GM18517 (cell line): Measurements from ENCODE around the gene PRKCZ.

Experiments used
- ATAC-seq: cut with Tn5 transposase; IDR thresholded peaks from one replicate; pipeline ENCODE4 v1.9.1; 2021; ENCODE audit warnings: mild to moderate bottlenecking, moderate library complexity; ENCODE audit not compliant: unreplicated experiment

Gene PRKCZ

DNA sequence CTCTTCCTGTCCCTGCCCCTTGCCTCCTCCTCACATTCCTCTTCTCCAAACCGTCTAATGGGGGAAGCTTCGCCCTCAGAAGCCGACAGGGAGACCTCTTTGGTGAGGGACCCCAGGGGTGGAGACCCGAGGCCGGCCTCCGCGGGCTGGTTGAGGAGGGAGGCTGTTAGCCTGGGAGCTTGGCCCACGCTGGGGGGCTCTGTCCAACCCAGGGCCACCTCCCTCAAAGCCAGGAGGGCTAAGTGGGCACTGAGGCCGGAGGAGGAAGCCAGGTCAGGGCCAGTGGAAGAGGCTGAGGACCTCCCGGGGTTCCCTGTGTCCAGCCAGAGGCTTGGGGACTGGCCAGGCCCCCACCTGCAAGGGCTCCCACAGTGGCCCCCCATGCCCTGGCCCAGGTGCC, 25.8 kb upstream of the PRKCZ start:
- no peak for ATAC-seq

DNA sequence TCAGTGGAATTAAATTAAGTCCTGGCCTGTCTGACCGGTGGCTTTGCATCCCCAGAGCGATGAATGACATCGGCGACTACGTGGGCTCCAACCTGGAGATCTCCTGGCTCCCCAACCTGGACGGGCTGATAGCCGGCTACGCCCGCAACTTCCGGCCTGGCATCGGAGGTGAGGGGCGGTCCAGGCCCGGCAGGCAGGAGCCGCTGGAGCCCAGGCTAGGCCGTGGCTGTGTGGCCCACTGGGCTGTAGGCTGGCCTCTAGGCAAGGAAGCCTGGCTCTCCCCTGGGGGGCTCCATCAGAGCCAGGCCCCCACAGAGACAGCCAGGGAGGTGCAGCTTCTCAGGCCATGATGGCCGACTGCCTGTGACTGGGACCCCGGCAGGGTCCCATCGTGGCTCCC, 25.3 kb upstream of the PRKCZ start:
- ATAC-seq = no peak

DNA sequence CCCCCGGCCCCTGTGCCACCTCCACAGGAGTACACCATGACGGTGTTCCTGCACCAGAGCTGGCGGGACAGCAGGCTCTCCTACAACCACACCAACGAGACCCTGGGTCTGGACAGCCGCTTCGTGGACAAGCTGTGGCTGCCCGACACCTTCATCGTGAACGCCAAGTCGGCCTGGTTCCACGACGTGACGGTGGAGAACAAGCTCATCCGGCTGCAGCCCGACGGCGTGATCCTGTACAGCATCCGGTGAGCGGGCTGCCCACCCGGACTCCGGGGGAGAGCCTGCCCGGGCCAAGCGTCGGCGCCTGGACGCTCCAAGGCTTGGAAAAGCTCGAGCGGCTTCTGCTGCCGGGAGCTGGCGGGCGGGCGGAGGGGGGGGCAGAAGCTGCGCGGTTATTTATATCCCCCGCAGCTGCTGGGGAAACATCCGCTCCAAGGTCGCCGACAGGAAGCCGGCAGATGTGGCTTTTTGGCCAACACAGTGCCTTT, 24.7 kb upstream of the PRKCZ start:
- ATAC-seq = no peak

DNA sequence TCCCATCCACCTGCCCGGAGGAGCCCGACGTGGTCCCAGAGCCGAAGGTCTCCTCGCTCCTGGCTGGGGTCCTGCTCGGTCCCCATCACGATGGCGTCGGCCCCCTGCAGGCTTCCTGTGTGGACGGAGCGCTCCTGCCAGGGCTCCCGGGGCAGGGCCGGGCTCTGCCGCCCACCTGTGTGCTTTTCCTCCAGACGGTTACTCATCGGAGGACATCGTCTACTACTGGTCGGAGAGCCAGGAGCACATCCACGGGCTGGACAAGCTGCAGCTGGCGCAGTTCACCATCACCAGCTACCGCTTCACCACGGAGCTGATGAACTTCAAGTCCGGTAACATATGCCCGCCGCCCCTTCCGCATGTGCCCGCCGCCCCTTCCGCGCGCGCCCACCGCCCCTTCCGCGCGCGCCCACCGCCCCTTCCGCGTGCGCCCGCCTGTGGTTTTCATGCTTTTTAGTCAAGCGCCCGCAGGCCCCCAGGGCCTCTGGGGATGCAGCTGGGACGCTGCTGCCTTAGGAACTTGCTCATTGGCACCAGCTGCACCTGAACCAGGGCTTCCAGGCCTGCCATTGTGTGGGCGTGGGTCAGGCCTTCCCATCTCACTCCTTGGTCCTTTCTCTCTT, 22.1 kb upstream of the PRKCZ start:
- no peak for ATAC-seq

DNA sequence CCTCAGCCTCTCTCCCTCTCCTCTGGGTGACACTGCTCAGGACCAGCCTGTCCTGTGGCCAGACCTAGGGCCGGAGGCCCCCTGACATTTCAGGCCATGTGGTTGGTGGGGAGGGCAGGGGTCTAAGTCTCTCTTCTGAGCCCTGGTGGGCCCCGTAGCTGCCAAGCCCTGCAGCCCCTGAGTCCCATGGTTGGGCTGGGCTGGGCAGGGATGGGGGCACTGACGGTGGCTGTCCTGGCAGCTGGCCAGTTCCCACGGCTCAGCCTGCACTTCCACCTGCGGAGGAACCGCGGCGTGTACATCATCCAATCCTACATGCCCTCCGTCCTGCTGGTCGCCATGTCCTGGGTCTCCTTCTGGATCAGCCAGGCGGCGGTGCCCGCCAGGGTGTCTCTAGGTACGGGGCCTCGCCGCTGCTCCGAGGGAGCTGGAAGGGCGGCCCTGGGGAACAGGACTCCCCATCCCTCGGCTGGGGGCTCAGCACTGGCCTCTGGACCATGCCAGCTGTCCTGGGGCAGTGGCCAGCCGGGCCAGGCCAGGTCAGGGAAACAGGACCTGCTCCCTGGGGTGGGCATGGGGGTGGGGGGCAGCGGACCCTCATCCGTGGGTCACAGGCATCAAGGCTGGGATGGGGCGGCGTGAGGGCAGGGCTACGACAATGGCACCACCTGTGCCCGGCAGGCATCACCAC, 21.2 kb upstream of the PRKCZ start:
- ATAC-seq = no peak

DNA sequence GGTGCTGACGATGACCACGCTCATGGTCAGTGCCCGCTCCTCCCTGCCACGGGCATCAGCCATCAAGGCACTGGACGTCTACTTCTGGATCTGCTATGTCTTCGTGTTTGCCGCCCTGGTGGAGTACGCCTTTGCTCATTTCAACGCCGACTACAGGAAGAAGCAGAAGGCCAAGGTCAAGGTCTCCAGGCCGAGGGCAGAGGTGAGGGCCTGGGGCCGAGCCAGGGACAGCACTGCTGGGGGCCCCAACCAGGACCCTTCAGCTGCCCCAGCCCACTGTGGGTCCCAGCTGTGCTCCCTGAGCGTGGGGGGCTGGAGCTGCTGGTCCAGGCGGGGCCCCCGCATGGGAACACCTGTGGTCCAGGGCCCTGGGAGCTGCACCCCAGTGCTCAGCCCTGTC, 20.6 kb upstream of the PRKCZ start:
- no peak for ATAC-seq

DNA sequence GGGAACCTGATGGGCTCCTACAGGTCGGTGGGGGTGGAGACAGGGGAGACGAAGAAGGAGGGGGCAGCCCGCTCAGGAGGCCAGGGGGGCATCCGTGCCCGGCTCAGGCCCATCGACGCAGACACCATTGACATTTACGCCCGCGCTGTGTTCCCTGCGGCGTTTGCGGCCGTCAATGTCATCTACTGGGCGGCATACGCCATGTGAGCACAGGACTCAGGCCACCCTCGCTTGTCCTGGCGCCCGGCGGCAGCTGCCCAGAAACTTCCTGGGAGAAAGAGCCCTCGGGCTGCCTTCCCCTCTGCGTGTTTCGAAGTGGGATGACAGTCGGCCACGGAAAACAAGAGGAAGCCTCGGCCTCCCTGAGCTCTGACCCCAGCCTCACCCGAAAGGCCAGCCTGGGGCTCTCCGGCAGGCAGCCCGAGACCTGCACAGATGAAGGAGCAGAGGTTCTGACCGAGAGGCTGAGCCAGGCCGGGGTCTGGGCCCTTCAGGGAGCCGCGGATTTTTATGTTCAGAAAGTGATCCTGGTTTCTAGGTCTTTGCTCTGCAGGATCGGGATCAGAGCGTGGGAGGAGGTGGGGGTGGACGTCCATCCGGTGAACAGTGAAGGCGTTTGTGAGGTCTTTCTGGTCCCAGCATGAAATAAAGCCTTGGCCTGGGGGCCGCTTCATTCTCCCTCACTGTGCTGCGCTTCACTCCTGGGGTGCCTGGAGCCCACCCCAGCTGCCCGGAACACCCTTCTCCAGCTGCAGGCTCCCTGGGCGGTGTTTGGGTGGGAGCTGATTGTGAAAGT, 19.9 kb upstream of the PRKCZ start:
- no peak for ATAC-seq

DNA sequence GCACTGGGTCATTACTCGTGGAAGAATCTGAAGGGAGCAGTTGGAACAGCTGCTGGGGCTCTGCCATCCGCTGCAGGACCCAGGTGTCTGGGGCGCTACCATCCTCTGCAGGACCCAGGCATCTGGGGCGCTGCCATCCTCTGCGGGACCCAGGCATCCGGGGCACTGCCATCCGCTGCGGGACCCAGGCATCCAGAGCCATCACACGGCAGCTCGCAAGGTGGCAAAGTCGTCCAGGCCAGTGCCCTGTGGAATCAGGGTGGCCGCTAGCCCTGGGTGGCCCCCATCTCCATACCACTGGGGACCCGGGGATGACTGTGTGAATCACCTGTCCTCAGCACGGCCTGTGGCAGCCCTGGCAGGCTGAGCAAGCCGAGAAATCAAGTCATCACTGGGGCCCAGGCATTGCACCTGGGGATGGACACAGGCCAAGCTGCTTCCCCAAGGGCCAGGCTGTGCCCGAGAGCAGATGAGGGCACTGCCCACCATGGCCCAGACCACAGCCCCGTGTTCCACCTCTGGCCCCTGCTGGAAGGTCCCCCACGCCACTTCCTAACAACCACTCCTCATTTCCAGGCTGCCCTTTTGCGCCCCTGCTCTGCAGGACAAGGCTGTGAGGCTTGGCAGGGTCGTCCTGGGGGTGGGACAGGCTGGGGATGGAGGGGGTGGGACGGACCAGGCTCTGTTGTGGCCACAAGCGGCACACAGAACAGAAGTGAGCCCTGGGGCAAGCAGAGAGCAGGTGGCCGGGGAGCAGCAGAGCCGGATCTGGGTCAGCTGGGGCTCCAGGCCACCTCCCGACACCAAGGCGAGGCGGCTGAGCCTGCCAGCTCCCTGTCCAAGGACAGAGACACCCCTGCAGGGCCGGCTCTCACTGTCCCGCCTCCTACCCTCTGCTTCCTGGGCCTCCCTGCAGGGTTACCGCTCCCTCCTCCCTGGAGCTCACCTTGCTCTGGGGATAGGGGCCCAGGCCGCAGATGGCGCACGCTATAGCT, 18.4 kb upstream of the PRKCZ start:
- no peak for ATAC-seq

DNA sequence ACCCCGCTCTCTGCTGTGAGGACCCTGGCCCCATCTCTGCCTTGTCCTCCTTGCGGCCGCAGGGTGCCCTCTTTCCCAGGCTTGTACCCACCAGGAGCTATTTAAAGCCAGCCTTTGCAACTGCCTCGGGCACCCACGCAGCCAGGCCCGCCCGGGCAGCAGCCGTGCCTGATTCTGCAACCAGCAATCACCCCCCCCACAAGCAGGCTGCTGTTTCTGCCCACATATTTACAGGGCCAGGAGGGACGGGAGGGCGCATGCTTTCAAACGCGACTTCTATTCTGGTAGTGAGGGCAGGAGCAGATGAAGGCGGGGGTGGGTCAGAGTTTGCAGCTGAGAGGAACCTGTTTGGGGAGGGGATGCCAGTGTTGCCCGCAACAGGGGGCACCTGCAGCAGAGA, 17.5 kb upstream of the PRKCZ start:
- ATAC-seq = no peak

DNA sequence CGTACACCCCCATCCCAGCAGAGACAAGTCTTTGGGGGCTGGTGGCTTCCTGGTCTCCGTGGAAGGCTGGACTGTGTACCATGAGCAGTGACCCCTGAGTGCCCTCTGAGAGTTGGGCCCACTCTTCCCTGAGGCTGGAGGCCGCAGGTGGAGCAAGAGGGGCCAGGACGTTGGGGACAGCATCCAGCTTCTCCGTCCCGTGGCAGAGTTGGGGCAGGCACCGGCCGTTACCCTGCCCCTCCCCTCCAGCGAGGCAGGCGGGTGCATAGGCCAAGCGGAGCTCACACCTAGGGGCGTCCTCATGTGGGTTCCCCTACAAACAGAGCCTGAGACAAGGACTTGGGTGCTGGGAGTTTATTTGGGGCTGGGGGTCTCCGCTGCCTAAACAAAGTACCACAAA, 17.0 kb upstream of the PRKCZ start:
- no peak for ATAC-seq

DNA sequence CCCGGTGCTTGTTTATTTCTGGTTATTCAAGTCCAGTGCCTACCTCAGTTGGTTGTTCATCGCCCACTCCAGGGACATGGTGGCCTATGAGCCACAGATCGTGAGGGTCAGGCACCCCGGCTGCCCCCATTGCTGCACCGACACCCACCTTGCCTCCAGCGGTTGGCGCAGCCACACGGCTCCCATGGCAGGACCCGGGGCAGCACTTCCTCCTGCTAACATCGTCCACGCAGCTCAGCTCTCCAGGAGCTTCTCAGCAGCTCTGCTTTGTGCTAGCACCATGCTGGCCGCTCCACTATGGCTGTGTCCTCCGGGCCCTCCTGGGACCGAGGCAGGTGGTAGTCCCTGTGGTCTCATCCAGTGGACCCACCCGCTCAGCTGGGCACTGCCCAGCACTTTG, 13.9 kb upstream of the PRKCZ start:
- no peak for ATAC-seq

DNA sequence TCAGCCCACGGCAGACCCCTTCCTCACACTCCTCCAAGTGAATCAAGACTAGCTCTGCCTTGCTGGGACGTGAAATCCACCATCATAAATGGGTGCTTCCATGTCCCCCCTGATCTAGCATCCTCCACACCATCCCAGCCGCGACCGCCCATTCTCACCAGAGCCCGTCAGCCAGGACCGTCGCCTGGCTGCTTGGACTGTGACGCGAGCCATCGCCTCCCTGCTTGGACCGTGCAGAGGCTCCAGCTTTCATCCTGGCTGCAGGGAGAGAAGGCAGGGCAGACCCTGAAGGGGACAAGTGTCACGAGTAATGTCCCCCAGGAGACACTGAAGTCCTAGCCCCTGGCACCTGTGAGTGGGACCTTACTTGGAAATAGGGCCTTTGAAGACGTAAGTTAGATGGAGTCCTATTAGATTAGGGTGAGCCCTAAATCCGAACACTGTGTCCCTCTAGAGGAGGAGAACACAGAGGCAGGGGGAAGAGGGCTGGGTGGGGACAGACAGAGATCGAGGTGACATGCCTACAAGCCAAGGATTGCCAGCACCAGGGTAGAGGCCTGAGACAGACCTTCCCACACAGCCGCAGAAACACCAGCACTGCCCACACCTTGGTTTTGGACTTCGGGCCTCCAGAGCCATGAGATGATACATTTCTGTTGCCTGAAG, 12.8 kb upstream of the PRKCZ start:
- ATAC-seq = no peak

DNA sequence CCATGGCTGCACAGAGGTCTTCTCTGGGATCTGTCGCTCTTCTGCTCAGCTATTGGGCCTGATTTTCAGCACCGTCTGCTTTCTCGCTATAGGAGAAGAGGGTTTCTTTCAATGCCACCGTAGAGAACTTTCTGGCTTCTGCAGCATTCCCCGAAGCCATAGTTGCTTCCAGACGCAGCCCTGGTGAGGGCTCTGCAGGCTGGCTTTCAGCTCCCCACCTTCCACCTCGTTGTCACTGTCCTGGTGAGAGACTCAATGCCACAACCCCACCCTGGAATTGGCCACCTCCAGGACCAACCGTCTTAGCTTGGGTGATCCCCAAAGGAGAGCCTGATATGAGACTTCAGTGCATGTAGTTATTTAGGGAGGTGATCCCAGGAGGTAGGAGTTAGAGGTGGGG, 12.0 kb upstream of the PRKCZ start:
- ATAC-seq = no peak

DNA sequence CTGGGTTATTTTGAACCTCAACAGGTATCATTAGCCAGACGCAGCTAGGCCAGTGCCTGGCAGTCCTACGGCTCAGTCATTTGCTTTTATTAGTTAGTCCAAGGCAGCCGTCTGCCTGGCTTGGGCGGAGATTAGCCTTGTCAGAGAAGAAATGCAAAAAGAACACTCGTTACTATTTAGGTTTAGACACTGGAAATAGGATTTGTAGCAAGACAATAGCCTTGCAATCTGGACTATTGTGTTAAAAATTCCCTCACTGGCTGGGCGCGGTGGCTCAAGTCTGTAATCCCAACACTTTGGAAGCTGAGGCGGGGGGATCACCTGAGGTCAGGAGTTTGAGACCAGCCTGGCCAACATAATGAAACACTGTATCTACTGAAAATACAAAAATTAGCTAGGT, 11.0 kb upstream of the PRKCZ start:
- ATAC-seq = no peak

DNA sequence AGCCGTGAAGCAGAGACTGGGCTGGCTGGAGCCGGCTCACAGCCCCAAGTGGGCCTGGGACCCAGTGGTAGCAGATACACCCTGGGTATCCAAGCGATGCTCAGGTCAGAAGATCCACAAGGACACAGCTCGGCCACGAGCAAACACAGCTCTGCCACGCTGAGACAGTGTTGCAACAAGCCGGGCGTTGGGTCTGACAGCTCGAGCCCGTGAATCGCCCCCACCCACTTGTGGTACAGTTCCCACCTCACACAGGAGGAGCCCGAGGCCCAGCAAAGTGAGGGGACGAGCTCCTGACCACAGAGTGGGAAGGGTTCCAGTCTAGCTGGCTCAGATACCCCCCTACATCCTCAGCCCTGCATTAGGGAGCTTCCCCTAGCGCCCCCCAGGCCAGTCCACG, 8.9 kb upstream of the PRKCZ start:
- no peak for ATAC-seq

DNA sequence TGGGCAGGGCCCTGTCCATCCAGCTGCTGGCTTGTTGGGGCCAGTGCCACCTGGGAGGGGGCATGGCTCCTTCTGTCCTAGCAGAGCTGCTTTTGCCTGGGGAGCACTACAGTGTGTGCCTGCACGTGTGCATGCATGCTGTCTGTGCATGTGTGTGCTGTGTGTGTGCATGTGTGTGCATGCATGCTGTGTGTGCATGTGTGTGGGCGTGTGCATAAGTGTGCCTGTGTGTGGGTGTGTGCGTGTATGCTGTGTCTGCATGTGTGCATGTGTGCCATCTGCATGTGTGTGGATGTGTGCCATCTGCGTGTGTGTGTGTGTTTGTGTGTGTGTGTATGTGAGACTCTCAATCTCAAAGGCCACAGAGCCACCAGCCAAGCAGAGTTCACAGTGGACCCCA, 8.3 kb upstream of the PRKCZ start:
- ATAC-seq = no peak

DNA sequence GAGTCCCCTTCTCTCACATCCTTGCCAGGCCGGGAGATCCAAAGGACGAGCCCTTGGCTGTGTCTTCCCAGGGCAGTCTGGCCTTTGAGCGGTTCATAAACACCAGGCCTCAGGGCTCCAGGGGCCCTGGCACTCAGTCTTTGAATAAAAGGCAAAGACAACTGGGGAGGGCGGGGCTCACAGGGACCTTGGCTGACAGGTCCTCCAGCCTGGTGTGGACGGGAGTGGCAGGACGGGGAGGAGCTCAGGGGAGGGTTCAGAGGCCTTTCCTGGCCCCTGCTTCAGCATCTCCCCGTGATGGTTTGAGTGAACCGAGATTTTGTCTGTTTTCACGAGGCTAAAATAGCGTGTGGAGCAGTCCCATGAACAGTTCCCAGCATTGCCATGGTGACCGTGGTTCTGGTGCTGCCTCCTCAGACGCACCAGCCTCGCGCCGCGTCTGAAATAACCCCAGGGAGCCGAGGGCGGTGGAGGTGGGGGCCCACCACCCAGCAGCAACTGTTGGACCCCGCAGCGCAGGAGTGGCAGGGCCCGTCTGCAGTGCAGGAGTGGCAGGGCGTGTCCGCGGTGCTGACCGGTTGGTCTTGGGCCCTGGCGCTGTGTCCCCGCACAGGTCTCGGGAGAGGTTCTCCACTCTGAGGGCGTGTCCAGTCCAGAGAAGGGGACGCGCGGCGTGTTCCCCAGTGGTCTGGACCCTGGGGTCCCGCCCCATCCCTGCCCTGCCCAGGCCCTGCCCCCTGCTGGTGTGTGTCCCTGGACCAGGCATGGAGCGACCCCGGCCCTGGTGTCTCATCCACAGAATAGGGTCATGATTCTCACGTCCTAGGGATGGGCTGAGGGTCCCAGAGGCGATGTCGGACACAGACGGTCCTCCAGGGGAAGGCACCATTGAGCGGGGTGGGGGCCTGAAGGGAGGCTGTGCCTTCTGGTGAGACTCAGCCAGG, 7.1 kb upstream of the PRKCZ start:
- no peak for ATAC-seq

DNA sequence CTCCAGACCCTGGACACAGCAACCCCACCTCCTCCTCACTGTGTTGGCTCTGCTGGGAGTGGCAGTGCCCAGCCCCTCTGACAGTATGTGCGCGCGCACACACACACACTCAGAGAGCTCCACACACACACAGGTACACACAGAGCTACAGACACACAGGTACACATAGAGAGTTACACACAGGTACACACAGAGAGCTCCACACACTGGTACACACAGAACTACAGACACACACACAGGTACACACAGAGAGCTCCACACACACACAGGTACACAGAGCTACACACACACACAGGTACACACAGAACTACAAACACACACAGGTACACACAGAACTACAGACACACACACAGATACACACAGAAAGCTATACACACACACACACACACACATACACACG, 6.3 kb upstream of the PRKCZ start:
- no peak for ATAC-seq
